CD4-positive, alpha-beta T cell treated with Interleukin-17A for 4 hours (primary cell): ENCODE measurements around the gene TAF5L.
"Not testable (repeated sequence)": the region's sequence is repeated elsewhere in the genome, so short reads cannot be mapped to it uniquely, and the experiment has no call there.

Experiments
- DNase-seq: peaks from one replicate; pipeline ENCODE4 v3.0.0-alpha.2; 2020; ENCODE audit warnings: mixed read lengths

Gene TAF5L

GRCh38 chr1:229600229-229600628 lies 25.7 kb downstream of the TAF5L start:
- no peak for DNase-seq

GRCh38 chr1:229599218-229599954 lies 26.5 kb downstream of the TAF5L start:
- no peak for DNase-seq

- no peak for DNase-seq
Observed at GRCh38 chr1:229597877-229598276, 28.0 kb downstream of the TAF5L start.

GRCh38 chr1:229596925-229597699 lies 28.8 kb downstream of the TAF5L start:
- no peak for DNase-seq

- DNase-seq, result not testable (repeated sequence)
Observed at GRCh38 chr1:229595876-229596275, 30.0 kb downstream of the TAF5L start.

GRCh38 chr1:229594227-229595008 lies 31.5 kb downstream of the TAF5L start:
- no peak for DNase-seq

GRCh38 chr1:229593800-229594199 lies 32.1 kb downstream of the TAF5L start:
- no peak for DNase-seq

- DNase-seq, result no peak
Observed at GRCh38 chr1:229590119-229590518, 35.8 kb downstream of the TAF5L start.

- DNase-seq, result no peak
Observed at GRCh38 chr1:229585338-229585737, 40.6 kb downstream of the TAF5L start.

GRCh38 chr1:229582715-229583114 lies 43.2 kb downstream of the TAF5L start:
- DNase-seq, result no peak

GRCh38 chr1:229582011-229582694 lies 43.8 kb downstream of the TAF5L start:
- no peak for DNase-seq

- no peak for DNase-seq
Observed at GRCh38 chr1:229581485-229581884, 44.4 kb downstream of the TAF5L start.

GRCh38 chr1:229579059-229579673 lies 46.8 kb downstream of the TAF5L start:
- DNase-seq, result no peak

GRCh38 chr1:229578168-229579058 lies 47.5 kb downstream of the TAF5L start:
- DNase-seq, result no peak

- no peak for DNase-seq
Observed at GRCh38 chr1:229574679-229575442, 51.1 kb downstream of the TAF5L start.

- no peak for DNase-seq
Observed at GRCh38 chr1:229572286-229572685, 53.6 kb downstream of the TAF5L start.

GRCh38 chr1:229570891-229571516 lies 54.9 kb downstream of the TAF5L start:
- no peak for DNase-seq

- no peak for DNase-seq
Observed at GRCh38 chr1:229570305-229570704, 55.6 kb downstream of the TAF5L start.

GRCh38 chr1:229567109-229567868 lies 58.6 kb downstream of the TAF5L start:
- DNase-seq, result no peak
